Esophagus muscularis mucosa (tissue), 3 donors: ENCODE results near the gene ESRRG.

ENCODE experiments used
- POLR2A ChIP-seq: fragments of 450-650 bp; IDR thresholded peaks from one replicate; pipeline ENCODE4 v1.6.1; 2017; ENCODE audit warnings: antibody characterized with exemption, moderate library complexity, mild to moderate bottlenecking, low read depth
- TF ChIP-seq, protein P1 (sequence below), 3 experiments: fragments of 200-600 bp in 2 of 3; fragments of 450-650 bp in 1 of 3; sonication (generic) in 2 of 3; IDR thresholded peaks; one replicate each; pipeline ENCODE4 v1.5.1; 2017 to 2019; ENCODE audit warnings: antibody characterized with exemption in 3 of 3, mild to moderate bottlenecking in 2 of 3, moderate library complexity in 1 of 3

DNA sequence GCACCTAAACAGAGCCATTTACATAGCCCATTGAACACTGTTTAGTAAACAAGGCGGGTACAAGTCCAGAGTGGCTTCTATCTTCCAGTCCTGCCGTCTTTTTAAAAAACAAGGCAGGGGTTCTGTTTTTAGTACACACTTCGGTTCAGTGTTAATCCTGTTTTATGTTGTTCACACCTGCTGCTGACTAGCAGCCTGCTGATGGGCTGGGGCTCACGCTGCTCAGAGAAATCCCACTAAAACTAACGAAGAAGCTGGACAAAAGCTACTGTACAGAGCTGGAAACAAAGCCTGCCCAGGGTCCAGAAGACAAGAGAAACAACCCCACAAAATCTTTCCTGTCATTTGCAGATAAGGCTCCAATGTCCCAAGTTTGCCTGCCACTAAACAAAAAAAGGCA, 13.2 kb downstream of the ESRRG start:
- TF ChIP-seq, protein P1, sequence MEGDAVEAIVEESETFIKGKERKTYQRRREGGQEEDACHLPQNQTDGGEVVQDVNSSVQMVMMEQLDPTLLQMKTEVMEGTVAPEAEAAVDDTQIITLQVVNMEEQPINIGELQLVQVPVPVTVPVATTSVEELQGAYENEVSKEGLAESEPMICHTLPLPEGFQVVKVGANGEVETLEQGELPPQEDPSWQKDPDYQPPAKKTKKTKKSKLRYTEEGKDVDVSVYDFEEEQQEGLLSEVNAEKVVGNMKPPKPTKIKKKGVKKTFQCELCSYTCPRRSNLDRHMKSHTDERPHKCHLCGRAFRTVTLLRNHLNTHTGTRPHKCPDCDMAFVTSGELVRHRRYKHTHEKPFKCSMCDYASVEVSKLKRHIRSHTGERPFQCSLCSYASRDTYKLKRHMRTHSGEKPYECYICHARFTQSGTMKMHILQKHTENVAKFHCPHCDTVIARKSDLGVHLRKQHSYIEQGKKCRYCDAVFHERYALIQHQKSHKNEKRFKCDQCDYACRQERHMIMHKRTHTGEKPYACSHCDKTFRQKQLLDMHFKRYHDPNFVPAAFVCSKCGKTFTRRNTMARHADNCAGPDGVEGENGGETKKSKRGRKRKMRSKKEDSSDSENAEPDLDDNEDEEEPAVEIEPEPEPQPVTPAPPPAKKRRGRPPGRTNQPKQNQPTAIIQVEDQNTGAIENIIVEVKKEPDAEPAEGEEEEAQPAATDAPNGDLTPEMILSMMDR (IDR thresholded peaks at IDR 0.05): no peak
- TF ChIP-seq POLR2A: no peak
